ENCODE results near the gene STPG1.

The STPG1 gene

DNA sequence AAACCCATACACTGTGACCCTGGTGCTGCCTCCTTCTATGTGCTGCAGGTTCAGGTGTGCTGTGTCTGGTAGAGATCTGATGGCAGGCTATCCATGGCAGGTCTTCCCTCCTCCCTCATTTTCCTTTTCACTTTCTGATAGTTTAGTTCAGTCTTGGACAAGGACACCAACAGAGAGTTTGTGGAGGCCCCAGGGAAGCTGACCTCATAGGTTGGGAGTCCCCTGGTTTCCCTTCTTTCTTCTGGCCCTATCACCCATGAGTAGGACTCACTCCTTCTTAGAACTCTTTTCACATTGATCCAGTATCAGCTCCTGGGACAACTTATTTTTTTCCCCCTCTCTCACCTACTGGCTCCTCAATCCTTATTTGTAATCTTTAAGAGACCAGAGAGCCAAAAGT, 86.1 kb downstream of the STPG1 start:
- no peak for DNase-seq
- in situ Hi-C loops (cut with MboI; ENCODE audit: low pct_unique_long_range_greater_than_20kb, low sequenced_read_pairs): no loop called here

DNA sequence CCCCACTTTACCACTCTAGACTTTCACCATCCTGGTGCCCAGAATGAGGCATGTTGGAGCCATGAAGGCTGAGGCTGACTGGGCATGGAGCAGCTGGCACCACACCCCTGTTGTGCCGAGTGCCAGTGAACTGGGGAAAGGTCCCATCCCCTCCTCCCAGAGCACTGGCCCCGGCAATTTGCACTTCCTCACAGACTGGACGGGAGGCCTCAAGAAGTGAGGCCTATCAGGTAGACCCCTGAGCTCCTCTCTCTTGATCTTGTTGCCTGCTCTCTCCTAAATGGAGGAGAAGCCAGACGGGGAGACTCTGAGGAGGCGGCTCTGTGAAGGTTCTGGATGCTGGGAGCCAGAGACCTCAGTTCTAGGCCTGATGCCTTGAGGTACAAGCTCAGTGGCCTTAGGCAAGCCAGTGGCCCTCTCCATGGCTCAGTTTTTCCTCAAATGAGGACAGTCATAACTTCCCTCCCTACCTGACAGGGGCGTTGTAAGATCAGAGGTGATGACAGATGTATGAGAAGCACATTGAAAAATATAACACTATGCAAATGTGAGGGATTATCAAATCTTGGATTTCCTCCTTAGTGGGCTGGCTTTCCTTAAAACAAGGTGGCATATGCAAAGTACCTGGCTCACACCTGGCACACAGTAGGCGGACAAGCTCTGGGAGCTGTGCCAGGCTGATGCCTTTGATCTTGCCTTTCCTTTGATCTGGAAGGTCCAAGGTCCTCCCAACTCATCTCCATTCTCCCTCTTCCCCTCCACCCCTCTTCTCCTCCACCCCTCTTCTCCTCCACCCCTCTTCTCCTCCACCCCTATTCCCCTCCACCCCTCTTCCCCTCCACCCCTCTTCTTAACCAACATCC, 87.8 kb downstream of the STPG1 start:
- no peak for DNase-seq
- in situ Hi-C loops (cut with MboI; ENCODE audit: low pct_unique_long_range_greater_than_20kb, low sequenced_read_pairs): no loop called here

DNA sequence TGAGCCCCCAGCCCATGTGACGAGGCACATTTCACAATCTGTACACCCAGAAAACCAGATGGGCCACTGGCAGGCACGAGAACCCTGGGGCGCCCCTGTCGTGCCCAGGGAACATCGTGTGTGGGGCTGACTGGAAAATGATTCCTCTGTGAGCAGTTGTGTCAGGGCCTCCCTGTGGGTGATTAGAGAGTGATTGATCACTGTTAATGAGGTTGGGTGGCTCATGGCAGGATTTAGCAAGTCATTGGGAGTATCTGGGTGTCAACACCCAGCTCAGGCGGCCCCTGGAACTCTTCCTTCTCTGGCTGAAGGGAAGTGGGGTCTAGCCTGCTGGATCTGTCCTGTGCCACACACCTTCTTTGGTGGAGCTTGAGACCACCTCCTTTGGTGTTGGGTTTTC, 88.7 kb downstream of the STPG1 start:
- DNase-seq: no peak
- in situ Hi-C loops (cut with MboI; ENCODE audit: low pct_unique_long_range_greater_than_20kb, low sequenced_read_pairs): no loop called here

- DNase-seq: no peak
These were observed 90.3 kb downstream of the STPG1 start for GRCh38 chr1:24323281-24323680.

DNA sequence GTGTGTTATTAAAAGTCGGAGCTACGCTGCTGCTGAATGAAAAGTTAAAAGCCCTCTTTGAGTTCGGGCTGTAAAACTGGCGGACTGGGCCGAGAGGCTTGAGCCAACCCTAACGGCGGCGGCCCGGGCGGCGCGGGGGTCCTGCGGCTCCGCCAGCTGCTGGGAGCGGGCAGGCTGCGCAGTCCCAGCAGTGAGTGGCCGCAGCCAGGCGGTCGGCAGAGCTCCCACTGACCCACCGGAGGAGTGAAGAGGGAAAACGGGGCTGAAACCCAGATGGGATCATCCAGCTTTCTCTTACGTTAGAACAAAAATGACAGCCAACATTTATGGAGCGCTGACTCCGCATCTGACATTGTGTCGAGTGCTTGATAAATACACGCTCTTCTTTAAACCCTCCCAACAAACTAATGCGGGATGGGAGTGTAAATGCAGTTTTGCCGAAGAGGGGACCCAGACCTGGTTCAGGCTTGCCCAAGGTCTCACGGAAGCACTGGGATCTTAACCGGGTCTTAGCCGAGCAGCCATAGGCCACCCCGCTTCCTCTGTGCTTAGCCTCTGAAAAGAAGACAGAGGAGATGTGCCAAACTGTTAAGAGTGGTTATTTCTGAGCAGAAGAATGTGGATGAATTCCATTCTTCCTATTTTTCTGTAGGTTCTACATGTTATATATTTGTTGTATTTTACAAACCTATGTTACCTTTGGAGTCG, 91.0 kb downstream of the STPG1 start:
- in situ Hi-C loops (cut with MboI; ENCODE audit: low pct_unique_long_range_greater_than_20kb, low sequenced_read_pairs): no loop called here
- no peak for DNase-seq

More at GRCh38 chr1:24323281-24323680, 90.3 kb downstream of the STPG1 start:
- in situ Hi-C loops (cut with MboI; ENCODE audit: low pct_unique_long_range_greater_than_20kb, low sequenced_read_pairs): no loop called here

- in situ Hi-C loops (cut with MboI; ENCODE audit: low pct_unique_long_range_greater_than_20kb, low sequenced_read_pairs): no loop called here
- peak; percentile 84 for DNase-seq
These were observed 91.7 kb downstream of the STPG1 start for GRCh38 chr1:24321697-24322469.

DNA sequence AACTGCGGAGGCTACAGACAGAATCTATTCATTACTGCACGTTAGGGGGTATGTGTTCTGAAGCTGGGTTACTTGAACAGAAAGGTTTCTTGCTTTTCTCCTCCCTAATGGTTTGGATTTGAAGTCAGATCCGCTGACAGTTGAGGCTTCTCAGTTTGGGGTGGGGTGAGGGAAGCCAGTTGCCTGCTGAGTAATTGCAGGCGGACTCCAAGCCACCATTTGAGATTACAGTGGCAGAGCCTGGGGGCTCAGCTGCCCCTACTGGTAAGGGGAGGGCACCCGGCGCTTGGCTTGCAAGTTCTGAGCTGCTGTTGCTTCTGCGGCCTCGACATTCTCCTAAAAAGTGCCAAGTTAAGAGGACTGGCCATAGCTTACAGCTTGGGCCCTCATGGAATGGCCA, 92.5 kb downstream of the STPG1 start:
- DNase-seq: no peak
- in situ Hi-C loops (cut with MboI; ENCODE audit: low pct_unique_long_range_greater_than_20kb, low sequenced_read_pairs): no loop called here

DNA sequence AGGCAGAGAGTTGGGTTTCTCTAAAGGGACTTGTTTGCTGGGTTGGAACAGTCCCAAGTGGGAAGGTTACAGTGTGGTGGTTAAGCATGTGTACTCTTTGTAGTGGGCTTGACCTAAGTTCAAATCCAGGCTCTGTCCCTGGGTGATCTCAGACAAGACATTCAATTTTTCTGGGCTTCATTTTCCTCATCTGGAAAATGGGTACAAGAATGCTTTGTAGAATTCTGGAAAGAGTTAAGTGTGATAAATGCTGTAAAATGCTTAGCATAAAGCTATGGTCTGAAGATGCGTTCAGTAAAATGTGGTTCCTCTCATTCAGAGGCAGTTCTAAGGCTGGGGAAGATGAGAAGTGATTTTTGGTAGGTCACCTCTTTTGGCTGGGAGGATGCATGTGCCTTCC, 93.6 kb downstream of the STPG1 start:
- DNase-seq: no peak
- in situ Hi-C loops (cut with MboI; ENCODE audit: low pct_unique_long_range_greater_than_20kb, low sequenced_read_pairs): no loop called here

DNA sequence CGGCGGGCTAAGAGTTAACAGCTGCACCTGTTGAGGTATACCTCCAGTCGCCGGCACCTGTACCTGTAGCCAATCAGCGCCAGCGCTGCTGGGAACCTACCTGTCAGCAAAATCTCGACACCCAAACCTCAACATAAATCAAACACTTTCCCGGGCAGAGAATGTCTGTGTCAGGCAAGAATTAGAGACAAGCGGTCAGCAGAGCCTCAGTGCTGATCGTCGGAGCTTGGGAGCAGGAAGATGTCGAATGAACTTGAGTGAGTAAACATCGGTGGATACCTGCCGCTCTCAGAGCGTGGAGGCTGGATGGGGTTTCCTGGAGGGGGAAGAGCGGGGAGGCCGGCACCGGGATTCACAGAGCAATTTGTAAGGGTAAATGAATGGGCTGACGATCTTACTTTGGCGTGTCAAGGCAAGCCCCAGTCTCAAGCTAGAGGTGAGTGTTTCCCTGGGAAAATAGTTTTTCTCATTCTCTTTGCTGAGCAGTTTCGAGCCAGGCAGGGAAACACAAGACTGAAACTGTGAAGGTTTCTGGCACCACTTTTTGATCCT, 94.2 kb downstream of the STPG1 start, which contains the start of gene GRHL3:
Gene GRHL3, plus strand, starts transcription at position 46 of the 552 bp plus-strand sequence. Its CDS starts 195 bp downstream, at position 241.
- in situ Hi-C loops (cut with MboI; ENCODE audit: low pct_unique_long_range_greater_than_20kb, low sequenced_read_pairs): no loop called here
- DNase-seq: no peak

- no peak for DNase-seq
- in situ Hi-C loops (cut with MboI; ENCODE audit: low pct_unique_long_range_greater_than_20kb, low sequenced_read_pairs): no loop called here
These were observed 94.8 kb downstream of the STPG1 start for GRCh38 chr1:24318615-24319311.

GRCh38 chr1:24317956-24318614, 95.5 kb downstream of the STPG1 start:
- in situ Hi-C loops (cut with MboI; ENCODE audit: low pct_unique_long_range_greater_than_20kb, low sequenced_read_pairs): no loop called here
- no peak for DNase-seq

DNA sequence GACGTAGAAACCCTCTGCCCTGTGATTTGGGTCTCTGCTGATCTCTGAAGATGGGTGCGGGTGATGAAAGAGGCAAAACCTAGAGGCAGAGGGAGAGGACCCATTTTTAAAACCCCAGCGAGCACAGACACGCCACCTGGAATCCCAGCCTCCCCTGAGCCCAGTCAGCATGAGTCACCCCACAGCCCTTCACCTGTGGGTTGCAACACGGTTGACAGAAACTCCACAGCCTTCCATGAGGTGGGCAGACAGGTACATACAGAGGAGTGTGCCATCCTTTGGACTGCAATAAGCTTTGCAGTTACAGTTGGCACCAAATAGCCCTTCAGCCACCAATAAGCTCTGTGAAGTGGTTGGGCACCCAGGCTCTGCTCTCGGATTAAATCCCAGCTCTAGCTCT, 96.5 kb downstream of the STPG1 start:
- in situ Hi-C loops (cut with MboI; ENCODE audit: low pct_unique_long_range_greater_than_20kb, low sequenced_read_pairs): no loop called here
- no peak for DNase-seq

DNA sequence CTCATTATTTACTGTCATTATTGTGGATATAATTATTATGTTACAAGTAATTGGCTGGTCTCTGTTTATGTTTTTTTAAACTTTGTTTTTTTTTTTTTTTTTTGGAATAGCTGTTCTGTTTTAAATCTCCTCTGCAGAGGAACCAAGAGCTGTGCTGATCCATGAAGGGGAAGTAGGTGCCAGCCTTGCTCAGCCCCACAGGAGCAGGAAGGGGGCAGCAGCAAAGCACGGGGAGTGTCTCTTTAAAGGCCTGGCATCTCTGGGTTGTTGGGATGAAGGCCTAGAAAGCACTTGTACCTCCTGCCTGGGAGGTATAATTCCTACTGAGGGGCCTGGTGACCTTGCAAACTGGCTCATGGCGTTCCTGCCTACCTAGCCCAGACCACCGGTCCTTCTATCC, 96.9 kb downstream of the STPG1 start:
- in situ Hi-C loops (cut with MboI; ENCODE audit: low pct_unique_long_range_greater_than_20kb, low sequenced_read_pairs): no loop called here
- DNase-seq: peak; percentile 20

GRCh38 chr1:24315391-24315790, 98.2 kb downstream of the STPG1 start:
- in situ Hi-C loops (cut with MboI; ENCODE audit: low pct_unique_long_range_greater_than_20kb, low sequenced_read_pairs): no loop called here
- DNase-seq: no peak

- DNase-seq: no peak
- in situ Hi-C loops (cut with MboI; ENCODE audit: low pct_unique_long_range_greater_than_20kb, low sequenced_read_pairs): no loop called here
These were observed 101.8 kb downstream of the STPG1 start for GRCh38 chr1:24311741-24312140.

GRCh38 chr1:24311234-24311633, 102.3 kb downstream of the STPG1 start:
- in situ Hi-C loops (cut with MboI; ENCODE audit: low pct_unique_long_range_greater_than_20kb, low sequenced_read_pairs): no loop called here
- DNase-seq: no peak

DNA sequence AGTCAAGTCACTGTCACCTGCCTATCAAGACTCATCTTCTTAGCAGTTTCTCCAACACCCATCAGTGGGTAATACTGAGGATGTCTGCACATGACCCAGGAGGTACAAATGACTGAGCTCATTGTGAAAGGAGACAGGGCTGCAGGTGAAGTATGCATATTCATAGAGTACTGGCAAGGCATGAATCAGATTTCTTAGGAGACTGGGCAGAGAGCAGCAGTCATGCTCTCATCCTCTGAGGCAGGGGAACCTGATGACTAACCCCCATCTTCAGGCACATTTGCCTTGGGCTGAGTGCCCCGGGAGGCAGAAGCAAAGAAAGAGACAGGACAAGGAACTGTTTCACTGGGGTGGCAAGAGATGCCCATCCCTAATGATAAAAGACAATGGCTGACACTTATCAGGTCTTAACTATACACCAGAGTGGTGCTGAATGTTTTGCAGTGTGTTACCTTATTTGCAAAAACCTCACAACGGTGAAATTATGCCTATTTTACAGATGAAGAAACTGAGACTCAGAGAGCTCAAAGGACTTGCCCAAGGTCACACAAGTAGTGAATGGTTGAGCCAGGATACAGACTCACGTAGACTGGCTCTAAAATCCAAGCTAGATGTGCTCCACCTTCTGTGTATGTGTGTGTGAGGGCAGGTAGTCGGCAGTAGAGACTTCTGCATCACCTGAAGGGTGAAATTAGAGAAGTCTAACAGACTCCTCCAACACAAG, 103.7 kb downstream of the STPG1 start:
- no peak for DNase-seq
- in situ Hi-C loops (cut with MboI; ENCODE audit: low pct_unique_long_range_greater_than_20kb, low sequenced_read_pairs): no loop called here

Data from KBM-7 (cell line).